ENCODE measurements around the gene ZNF132.
A peak's percentile ranks its signal among the peaks of the same experiment; 100 is the strongest.
"Not testable (repeated sequence)": the region's sequence is repeated elsewhere in the genome, so short reads cannot be mapped to it uniquely, and the experiment has no call there.

ZNF132 gene

DNA sequence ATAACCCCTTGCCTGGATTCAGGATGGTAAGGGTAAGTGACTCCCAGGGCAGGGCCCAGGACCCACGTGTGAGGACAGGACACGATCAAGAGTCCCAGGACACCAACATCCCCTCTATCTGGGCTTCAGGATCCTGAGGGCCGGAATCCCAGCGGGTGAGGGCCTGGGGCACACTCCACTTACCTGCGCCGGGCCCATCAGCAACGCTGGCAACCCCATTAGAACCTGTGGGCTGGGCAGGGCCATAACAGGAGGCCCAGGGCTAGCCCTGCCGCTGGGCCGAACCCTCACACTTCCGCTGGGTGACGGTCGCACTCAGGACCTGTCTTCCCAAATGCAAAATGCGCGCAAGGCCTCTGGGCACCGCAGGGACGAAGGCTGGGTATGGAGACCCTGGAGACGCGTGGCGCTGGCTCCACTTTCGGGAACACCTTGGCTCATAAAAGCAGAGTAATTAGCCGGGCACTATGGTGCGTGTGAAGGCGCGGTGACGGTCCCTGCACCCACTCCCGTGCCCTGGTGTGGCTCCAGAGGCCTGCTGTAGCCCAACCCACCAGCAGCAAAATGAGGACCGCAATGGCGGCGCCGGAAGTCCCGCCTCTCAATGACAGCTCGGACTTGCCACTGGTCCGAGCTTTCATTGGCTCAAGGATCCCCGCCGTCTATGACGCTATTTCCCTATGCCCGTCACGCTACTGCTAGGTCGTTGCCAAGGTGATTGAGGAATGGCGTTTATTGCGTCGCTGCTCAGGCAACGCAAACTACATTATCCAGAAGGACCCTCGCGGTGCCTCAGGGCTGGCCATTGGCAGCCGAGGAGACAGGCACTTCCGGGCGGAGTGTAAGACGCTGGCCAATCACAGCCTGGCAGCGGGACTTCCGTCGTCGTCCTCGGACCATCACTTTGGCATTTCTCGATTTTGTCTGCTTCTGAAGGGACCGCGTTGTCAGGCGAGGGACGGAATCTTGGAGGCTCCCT, at the start of gene ZNF132:
Gene ZNF132 (minus strand): TSS at position 578 of the 979 bp plus-strand sequence. CDS start 332 bp downstream, at position 246.
- DNase-seq (ENCODE audit: low read depth in 3 of 3) = peak; percentile 67 to 91 (median 85)

DNA sequence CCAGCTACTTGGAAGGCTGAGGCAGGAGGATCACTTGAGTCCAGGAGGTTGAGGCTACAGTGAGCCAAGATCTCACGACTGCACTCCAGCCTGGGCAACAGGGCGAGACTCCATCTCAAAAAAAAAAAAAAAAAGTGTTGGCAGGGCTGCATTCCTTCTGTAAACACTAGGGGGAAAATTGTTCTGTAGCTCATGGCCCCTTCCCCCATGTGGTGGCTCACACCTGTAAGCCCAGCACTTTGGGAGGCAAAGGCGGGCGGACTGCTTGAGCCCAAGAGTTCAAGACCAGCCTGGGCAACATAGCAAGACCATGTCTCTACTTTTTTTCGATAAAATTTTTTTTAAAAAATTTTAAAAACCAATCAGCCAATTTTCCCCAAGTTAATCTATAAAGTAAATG, 44.4 kb upstream of the ZNF132 start:
- DNase-seq (ENCODE audit: low read depth in 3 of 3) = not testable (repeated sequence)

DNA sequence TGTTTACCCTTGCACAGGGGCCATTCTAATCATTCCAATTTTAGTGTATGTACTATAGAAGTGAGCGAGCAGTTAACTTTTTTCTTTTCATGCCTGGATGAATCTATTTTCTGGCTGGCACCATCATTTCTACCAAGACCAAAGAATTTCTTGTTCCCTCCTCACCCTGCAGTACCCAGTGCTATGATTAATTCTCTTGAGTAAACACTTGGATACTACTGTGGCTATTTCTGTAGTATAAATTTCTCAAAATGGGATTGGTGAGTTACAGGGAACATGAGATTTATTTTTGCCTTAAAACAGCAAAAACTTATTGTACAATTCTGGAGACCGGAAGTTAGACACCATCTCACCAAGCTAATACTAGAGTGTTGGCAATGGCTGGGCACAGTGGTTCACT, 43.8 kb upstream of the ZNF132 start:
- no peak for DNase-seq (ENCODE audit: low read depth in 3 of 3)

DNA sequence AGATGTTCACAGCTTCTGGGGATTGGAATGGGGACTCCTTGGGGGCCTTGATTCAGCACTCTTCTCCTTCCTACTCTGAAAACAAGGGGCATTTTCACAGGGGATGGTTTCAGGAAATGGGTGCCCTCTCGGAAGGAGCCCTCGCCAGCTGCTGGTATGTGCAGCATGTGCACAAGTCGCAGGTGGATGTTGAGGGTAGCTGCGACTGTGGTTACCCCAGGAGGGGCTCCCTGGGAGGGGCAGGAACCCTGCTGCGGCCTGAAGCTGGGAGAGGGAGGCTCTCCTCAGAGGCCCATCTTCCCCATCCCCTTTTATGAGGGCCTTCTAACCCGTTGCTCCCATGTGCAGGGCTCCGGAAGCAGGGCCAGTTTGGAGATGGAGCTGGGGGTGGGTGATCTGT, 42.4 kb upstream of the ZNF132 start:
- DNase-seq (ENCODE audit: low read depth in 3 of 3) = no peak

- DNase-seq (ENCODE audit: low read depth in 3 of 3) = no peak
Measured at GRCh38 chr19:58480831-58481230, 40.9 kb upstream of the ZNF132 start.

- no peak for DNase-seq (ENCODE audit: low read depth in 3 of 3)
Measured at GRCh38 chr19:58480481-58480830, 40.5 kb upstream of the ZNF132 start.

DNA sequence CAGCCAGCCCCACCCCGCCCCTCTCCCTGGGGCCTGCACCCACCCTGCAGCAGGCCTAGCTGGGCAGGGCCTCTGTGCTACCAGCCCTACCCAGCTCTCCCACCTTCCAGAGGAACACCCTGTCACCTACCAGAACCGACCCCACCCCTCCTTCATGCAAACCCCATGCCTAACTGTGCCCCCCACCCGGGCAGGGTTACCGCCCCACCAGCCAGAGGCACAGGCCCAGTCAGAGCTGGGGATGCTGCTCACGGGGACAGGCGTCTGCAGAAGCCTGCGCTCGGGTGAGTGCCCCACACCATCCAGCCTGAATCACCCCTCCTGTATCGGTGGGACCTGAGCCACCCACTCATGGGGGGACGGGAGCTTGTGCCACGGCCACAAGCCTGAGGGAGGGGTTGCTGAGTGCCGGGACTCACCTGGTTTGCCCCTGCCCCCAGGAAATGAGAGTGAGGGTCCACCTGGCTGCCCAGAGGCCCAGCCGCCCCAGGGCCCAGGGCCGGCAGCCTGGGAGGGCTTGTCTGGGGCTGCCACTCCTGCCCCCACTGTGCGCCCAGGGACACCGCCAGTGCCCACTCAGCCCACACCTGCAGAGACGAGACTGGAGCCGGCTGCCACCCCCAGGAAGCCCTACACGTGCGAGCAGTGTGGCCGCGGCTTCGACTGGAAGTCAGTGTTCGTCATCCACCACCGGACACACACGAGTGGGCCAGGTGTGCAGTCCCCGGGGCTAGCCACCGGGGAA, 40.0 kb upstream of the ZNF132 start:
- DNase-seq (ENCODE audit: low read depth in 3 of 3) = no peak

GRCh38 chr19:58479303-58479702, 39.4 kb upstream of the ZNF132 start:
- DNase-seq (ENCODE audit: low read depth in 3 of 3) = no peak

GRCh38 chr19:58477871-58478270, 37.9 kb upstream of the ZNF132 start:
- DNase-seq (ENCODE audit: low read depth in 3 of 3) = no peak

GRCh38 chr19:58477130-58477529, 37.2 kb upstream of the ZNF132 start:
- DNase-seq (ENCODE audit: low read depth in 3 of 3) = no peak

DNA sequence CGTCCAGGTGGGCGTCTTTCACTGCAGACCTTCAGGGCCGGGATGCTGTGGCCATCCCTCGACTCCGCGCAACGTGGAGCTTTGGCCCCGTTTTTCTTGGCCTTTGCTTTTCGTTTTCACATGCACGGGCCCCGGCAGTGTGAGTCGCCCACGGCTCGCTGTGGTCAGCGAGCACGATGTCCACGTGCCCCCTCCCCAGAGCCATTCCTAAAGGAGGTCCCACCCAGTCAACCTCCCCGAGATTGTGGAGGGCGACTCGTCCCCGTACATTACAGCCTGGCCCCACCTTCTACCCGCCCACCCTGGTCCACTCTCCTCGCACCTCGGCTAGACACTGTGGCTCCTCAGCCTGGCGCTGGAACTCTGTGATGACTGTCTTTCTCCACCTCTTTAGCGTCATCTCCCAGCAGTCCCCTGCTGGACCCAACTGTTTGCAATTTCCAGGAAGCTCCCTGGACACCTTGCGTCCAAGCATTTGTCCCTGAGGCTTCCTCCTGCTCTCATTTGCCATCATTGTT, 36.6 kb upstream of the ZNF132 start:
- no peak for DNase-seq (ENCODE audit: low read depth in 3 of 3)

DNA sequence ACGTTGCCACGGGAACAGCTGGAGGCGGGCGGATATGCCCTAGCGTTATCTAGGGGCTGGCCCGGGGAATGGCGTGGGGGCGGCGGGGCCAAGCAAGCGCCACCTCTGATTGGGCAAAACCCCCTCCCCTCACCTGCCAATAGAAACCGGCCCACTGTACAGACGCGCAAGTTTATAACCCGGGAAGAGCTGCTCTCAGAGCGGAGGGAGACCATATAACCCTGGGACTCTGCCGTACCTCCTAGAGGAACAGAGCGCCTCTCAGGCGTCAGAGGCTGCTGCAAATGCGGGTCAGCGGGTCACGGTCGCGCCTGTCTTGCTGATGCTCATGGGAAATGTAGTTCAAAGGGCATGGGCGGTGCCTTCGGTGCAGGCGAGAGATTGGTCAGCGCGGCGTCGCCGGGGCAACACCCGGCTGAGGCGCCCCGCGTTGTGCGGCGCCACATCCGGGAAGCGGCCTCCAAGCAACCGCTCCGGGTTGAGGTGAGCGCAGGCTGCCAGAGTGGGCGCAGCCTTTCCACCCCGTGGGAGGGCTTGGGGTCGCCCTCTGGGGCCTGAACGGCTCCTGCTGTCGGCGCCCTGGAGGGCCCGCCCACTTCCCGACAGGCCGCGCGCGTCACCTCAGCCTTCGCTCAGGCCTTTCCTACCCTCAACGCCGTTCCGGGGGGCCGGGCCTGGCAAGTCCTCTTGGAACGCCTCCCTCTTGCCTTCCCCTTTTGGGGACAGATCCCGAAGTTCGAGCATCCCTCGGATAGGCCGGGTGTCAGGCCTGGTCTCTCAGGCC, 36.0 kb upstream of the ZNF132 start, which contains the start of gene ZNF446:
Gene ZNF446 (plus strand): TSS at position 639 of the 784 bp plus-strand sequence. CDS start 867 bp downstream, outside the sequence.
- DNase-seq (ENCODE audit: low read depth in 3 of 3) = peak; percentile 86 to 91 (median 90)

GRCh38 chr19:58474997-58475713, 35.2 kb upstream of the ZNF132 start:
- DNase-seq (ENCODE audit: low read depth in 3 of 3) = no peak

DNA sequence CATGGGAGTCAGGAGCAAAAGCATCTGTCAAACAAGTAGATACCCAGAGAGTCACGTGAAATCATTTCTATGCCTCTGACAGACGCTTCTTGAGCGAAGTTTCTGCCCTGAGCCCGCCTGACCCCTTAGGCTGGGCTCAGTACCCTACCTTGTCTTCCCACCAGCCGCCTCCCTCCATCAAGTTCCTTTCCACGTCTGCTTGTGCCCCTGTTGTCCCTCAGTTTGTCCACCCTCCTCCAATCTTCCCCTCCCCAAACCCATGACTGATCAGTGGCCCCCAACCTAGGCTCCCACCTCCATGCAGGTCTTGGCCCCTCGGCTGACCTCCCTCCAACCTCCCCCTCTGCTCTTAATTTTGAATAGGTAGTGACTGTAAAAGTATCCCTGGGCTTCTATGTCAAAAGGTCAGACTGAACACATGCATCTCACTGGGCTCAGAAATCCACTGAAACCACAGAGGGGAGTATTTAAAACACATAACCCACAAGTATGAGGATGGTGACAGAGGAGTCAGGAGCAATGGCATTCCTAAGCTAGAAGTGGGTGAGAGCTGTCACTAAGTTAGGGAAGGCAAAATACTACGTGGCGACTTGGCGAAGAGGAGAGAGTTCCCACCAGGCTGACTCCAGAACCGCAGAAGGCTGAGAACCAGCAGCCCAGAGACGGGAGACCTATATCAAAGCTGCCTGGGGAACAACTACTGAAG, 34.5 kb upstream of the ZNF132 start:
- DNase-seq (ENCODE audit: low read depth in 3 of 3) = no peak

DNA sequence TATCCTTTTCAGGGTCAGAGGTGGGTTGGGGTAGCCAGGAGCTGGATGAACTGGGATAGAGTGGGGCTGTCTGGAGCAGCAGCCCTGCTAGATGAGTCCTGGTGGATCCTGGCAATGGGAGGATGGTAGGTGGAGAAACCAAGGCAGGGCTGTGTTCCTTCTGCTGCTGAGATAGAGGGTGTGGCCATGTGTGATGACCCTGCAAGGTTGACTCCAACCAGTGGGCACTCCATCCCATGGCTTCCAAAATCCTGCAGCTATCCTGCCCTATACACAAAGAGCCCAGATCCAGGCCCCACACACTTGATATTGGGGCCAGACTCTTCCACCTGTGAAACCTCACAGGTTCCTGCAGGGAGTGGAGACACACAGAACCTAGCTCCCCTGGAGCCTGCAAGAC, 33.8 kb upstream of the ZNF132 start:
- DNase-seq (ENCODE audit: low read depth in 3 of 3) = no peak

DNA sequence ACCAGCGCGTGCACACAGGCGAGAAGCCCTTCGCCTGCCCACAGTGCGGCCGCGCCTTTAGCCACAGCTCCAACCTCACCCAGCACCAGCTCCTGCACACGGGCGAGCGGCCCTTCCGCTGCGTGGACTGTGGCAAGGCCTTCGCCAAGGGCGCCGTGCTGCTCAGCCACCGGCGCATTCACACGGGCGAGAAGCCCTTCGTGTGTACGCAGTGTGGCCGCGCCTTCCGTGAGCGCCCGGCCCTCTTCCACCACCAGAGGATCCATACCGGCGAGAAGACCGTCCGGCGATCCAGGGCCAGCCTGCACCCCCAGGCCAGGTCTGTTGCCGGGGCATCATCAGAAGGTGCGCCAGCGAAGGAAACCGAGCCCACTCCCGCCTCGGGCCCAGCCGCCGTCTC, 31.8 kb upstream of the ZNF132 start:
- DNase-seq (ENCODE audit: low read depth in 3 of 3) = no peak

GRCh38 chr19:58470837-58471543, 31.0 kb upstream of the ZNF132 start:
- DNase-seq (ENCODE audit: low read depth in 3 of 3) = not testable (repeated sequence)

GRCh38 chr19:58469241-58470013, 29.5 kb upstream of the ZNF132 start:
- DNase-seq (ENCODE audit: low read depth in 3 of 3) = no peak

Data from stimulated activated CD4-positive, alpha-beta T cell treated with anti-CD3 and anti-CD28 coated beads, TNF-alpha, amount 100 ng/mL, for 4 hours (primary cell).